Naive thymus-derived CD8-positive, alpha-beta T cell (primary cell): Measurements from ENCODE around the gene HSDL1. TPM values are rescaled to one million over a fixed set of nuclear protein-coding genes. Genes with fewer than 3 reads are reported as not detected.

Experiments
- ATAC-seq, 2 donors: fragments of 150-1000 bp; cut with Tn5 transposase in 1 of 2; sonication (Bioruptor Pico), chemical (Tn5 transposase) in 1 of 2; 1 replicate in 1 of 2; 2 replicates in 1 of 2; pipeline ENCODE4 v1.10.0; 2021; ENCODE audit warnings: mild to moderate bottlenecking in 2 of 2, moderate library complexity in 2 of 2
- POLR2A ChIA-PET: fragments of 350-600 bp; sonication (Branson Sonifier 250); formaldehyde crosslinking; loops from one replicate; lab custom pipeline; 2021; ENCODE audit warnings: antibody characterized with exemption; lab: Charles Lee
- DNase-seq, 10 donors: peaks; one replicate each; pipeline versions ENCODE4 v3.0.0 to v3.0.0-alpha.2; 2020 to 2022
- H3K27ac Mint-ChIP-seq, 10 donors: one replicate each; pipeline ENCODE4 v1.8.0; 2020 to 2022; ENCODE audit warnings: mild to moderate bottlenecking in 10 of 10, mixed read lengths in 10 of 10, moderate library complexity in 4 of 10, inconsistent platforms in 1 of 10
- H3K27me3 Mint-ChIP-seq, 5 donors: one replicate each; pipeline ENCODE4 v1.8.0; 2021 to 2022; ENCODE audit warnings: mixed read lengths in 5 of 5
- H3K36me3 Mint-ChIP-seq, 3 donors: one replicate each; pipeline ENCODE4 v1.8.0; 2020 to 2022; ENCODE audit warnings: mixed read lengths in 3 of 3, mild to moderate bottlenecking in 2 of 3, inconsistent platforms in 1 of 3
- H3K4me1 Mint-ChIP-seq, 4 donors: one replicate each; pipeline ENCODE4 v1.8.0; 2021 to 2022; ENCODE audit warnings: mixed read lengths in 4 of 4
- H3K4me3 Mint-ChIP-seq, 10 donors: one replicate each; pipeline ENCODE4 v1.8.0; 2020 to 2022; ENCODE audit warnings: mild to moderate bottlenecking in 10 of 10, mixed read lengths in 10 of 10, moderate library complexity in 6 of 10, inconsistent platforms in 1 of 10
- H3K9me3 Mint-ChIP-seq, 9 donors: one replicate each; pipeline ENCODE4 v1.8.0; 2020 to 2022; ENCODE audit warnings: mixed read lengths in 9 of 9, mild to moderate bottlenecking in 3 of 9, inconsistent platforms in 1 of 9, moderate library complexity in 1 of 9
- polyA plus RNA-seq, 3 donors: library from polyadenylated mRNA; unstranded; fragments of 300-500 nt; fragmentation: Illumina TruSeq; gene quantifications; one replicate each; pipeline ENCODE4 v1.2.3, GENCODE V29; 2021
- total RNA-seq, 8 experiments: library from RNA in 2 of 8; stranded (reverse) in 2 of 8; gene quantifications; one replicate each; pipeline ENCODE4 v1.2.3 and lab custom pipeline; 2021 to 2026

HSDL1 gene
- total RNA-seq (10 to 100 TPM; 23.6 to 24.8 TPM), polyA plus RNA-seq (10 to 100 TPM in 2 of 3 donors, 1 to 10 TPM in 1; 8.4 to 14.7 (median 14.2) TPM), total RNA-seq (lab: John Stamatoyannopoulos, UW) (18.5 to 54.0 (median 27.1) reads per million in 6 experiments)

DNA sequence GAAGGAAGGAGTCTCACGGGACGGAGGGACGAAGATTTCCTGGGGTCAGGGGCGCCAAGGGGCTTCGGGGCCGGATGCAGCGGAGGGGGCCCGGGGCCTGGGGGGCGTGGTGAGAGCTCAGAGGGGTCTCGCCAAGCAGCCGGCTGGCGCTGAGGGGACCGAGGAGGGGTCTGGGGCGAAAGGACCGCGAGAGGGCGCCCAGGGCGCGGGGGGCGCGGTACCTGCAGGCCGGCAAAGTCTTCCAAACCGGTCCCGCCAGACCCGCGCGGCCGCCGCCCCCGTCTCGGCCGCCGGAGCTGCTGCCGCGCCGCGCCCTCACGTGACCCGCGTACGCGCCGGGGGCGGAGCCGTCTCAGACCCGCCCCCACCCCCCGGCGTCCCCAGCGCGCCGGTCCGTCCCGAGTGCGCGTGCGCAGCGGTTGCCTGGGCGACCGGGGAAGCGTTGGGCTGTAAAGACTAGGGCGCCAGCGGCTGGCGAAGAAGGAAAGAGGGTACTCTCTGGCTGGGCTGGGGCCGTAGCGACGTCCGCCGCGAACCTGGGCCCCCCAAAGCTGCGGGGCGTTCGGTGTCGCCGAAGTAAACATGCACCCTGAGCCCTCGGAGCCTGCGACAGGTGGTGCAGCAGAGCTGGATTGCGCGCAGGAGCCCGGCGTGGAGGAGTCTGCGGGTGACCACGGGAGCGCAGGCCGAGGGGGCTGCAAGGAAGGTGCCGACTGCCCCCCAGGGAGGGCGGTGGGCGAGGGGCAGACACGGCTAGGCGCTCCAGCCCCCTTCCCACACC lies at the start of gene HSDL1, which contains the start of gene DNAAF1:
Gene HSDL1, minus strand, starts transcription at position 319 of the 781 bp plus-strand sequence. CDS start 13,856 bp downstream, outside the sequence.
Gene DNAAF1, plus strand, starts transcription at position 450 of the 781 bp plus-strand sequence. Its CDS starts 133 bp downstream, at position 583.
- ATAC-seq = peak; percentile 81
- Mint-ChIP-seq H3K9me3 (no peaks in the 10 kb centered on the region), H3K4me3 (peak within 1 kb of the TSS; percentile 90 to 99 (median 96)), H3K27me3 (peaks cover 0 to 3% (median 0%) of the 10 kb centered on the region in 5 donors), H3K27ac (peak within 1 kb of the TSS; percentile 75 to 97 (median 93)), H3K4me1 (peaks cover 15 to 32% (median 25%) of the 10 kb centered on the region in 4 donors), H3K36me3 (no peaks in the 10 kb centered on the region)
- POLR2A ChIA-PET = interaction anchor here (0.9 to 1.5 kb wide), 5 partner anchors 13 to 56 kb away, joined by 3 to 40 read pairs (median 3); partner anchors contain the start of genes MBTPS1 and TAF1C
- peak; percentile 90 to 99 (median 95) for DNase-seq

DNA sequence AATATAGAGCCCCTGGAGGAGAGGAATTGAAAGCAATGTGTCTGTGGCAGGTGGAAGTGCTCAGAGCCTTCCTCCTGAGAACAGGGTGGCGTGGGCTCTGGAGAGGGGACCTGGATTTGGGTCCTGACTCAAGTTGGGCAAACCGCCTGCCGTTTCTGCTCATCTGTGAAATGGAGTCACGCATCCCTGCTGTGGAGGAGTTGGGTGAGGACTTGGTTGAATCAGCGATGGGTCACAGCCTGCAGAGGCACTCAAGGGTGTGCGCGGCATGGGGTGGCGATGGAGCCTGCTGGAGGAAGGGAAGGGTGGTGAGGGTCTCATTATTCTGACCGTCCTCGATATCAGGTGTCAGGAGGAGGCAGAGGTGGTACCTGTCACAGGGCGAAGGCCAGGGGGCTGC lies 49.0 kb upstream of the HSDL1 start:
- H3K4me3 Mint-ChIP-seq = peak overlapping the region; percentile 65 to 88 (median 75)
- peaks cover 16 to 28% (median 20%) of the 10 kb centered on the region in 4 donors for H3K4me1 Mint-ChIP-seq
- ATAC-seq (peak; percentile 11 to 33), DNase-seq (no peak)
- no peaks in the 10 kb centered on the region for H3K36me3 Mint-ChIP-seq
- no peaks in the 10 kb centered on the region for H3K27me3 Mint-ChIP-seq
- no peaks in the 10 kb centered on the region for H3K9me3 Mint-ChIP-seq
- peak overlapping the region; percentile 80 to 95 (median 90) for H3K27ac Mint-ChIP-seq
- POLR2A ChIA-PET = interaction anchor here (1.2 to 1.4 kb wide), 2 partner anchors 9 to 77 kb away, joined by 3 to 4 read pairs; partner anchors contain the start of gene MBTPS1

DNA sequence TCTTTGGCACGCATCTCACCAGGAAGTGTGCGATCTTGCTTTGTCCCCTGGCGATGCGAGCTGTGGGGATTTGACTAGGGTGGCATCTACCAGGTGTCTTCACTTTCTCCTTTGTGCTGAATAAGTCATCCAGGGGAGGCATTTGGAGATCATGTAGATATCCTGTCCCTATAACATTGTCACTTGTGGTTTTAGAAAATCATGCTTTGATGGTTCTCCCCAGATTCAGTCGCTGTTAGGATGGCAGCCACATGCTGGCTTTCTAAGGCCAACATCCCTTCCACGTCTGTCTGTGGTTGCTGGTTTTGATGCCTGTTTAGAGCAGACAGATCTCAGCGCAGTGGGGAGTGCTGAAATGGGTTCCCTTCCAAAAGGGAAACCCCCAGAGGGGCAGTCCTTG lies 48.5 kb upstream of the HSDL1 start:
- Mint-ChIP-seq H3K27me3 (no peaks in the 10 kb centered on the region), H3K36me3 (no peaks in the 10 kb centered on the region), H3K27ac (peak overlapping the region; percentile 80 to 95 (median 90)), H3K9me3 (no peaks in the 10 kb centered on the region), H3K4me3 (peak overlapping the region; percentile 65 to 88 (median 75)), H3K4me1 (peaks cover 16 to 28% (median 20%) of the 10 kb centered on the region in 4 donors)
- DNase-seq (peak in 6 of 10 donors; percentile 16 to 35 (median 22)), ATAC-seq (peak; percentile 58 to 72)
- POLR2A ChIA-PET = no interaction called here

DNA sequence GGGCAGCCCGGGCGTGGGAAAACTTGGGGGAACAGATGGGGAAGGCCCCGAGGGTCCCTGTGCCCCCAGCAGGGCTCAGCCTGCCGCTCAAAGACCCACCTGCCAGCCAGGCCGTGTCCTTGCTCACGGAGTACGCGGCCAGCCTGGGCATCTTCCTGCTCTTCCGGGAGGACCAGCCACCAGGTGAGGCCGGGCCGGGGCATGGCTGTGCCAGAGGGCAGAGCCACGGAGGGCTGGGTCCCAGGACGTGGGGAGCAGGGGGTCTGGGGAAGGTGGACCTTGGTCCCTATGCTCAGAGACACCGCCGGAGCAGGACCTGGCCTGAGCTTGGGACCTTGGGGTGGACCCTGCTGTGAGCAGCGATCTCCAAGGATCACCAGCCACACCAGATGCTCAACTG lies 46.5 kb upstream of the HSDL1 start:
- ATAC-seq (no peak), DNase-seq (no peak)
- Mint-ChIP-seq H3K4me1 (peaks cover 19 to 24% (median 22%) of the 10 kb centered on the region in 4 donors), H3K36me3 (no peaks in the 10 kb centered on the region), H3K4me3 (no peak overlapping the region), H3K27me3 (no peaks in the 10 kb centered on the region), H3K27ac (no peak overlapping the region), H3K9me3 (no peaks in the 10 kb centered on the region)
- POLR2A ChIA-PET = no interaction called here

DNA sequence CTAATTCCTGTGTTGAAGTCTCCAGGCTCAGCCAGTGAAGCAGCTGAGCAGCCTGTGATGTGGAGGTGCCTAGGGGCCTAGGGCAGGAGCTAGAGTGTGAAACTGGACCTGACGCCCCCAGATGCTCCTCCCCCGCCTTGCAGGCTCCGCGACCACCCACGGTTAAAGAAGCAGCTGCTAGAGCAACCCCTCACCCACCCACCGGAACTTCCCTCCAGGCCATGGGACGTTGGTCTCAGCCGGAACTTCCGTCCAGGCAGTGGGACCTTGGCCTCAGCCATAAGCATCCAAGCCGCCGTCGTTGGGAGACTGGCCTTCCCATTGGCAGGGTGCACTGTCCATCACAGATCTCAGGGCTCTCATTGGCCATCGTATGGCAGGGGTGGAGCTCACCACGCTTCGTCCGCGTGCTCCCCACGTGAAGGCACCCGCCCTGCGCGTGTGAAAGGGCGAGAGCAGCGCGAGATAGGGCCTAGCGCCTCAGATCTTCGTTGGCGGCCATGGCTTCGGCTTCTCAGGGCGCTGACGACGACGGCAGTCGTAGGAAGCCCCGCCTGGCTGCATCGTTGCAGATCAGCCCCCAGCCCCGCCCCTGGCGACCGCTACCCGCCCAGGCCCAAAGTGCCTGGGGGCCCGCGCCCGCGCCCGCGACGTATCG lies 45.9 kb upstream of the HSDL1 start, which contains the start of gene ADAD2:
Gene ADAD2, plus strand, starts transcription at position 427 of the 658 bp plus-strand sequence. Its CDS starts 74 bp downstream, at position 501.
- DNase-seq (no peak), ATAC-seq (no peak)
- POLR2A ChIA-PET = no interaction called here
- no peaks in the 10 kb centered on the region for H3K9me3 Mint-ChIP-seq
- H3K4me1 Mint-ChIP-seq = peaks cover 20 to 27% (median 23%) of the 10 kb centered on the region in 4 donors
- no peak within 1 kb of the TSS for H3K4me3 Mint-ChIP-seq
- no peaks in the 10 kb centered on the region for H3K27me3 Mint-ChIP-seq
- H3K27ac Mint-ChIP-seq = peak within 1 kb of the TSS in 2 of 10 donors; percentile 40 to 43
- H3K36me3 Mint-ChIP-seq = no peaks in the 10 kb centered on the region

DNA sequence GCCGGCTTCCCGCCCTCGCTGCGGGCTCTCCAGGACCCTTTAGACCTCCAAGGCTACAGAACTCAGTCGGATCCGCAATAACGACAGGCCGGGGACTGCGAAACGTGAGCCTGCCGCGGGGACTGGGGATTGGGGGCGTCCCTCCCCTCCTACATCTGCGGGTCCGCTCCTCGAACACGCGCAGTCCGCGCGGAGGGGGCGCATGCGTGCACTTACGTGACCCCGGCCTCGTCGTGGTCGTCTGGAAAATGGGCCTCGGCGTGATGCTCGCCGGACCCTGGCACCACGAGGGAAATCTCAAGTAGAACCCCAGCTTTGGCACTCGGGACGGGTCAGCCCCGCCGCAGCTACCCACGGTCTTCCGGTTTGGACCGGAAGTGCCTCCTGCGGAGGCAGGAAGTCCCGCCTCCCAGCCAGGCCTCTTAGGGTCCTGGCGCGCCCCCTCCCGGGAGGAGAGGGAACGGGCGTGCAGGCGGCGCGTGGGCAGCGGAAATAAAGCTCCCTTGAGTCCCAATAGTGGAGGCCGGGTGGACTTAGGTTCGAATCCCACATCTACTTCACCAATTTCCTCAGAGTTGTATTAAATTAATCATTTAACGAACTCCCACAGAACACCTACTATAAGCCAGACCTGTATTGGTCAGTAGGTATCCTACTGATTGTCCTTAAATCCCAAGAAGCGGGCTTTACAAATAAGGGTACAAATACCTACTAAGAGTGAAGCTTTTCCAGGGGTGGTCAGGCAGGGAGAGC lies 41.9 kb upstream of the HSDL1 start, which contains the start of gene TAF1C:
Gene TAF1C, minus strand, starts transcription at position 373 of the 753 bp plus-strand sequence. CDS start 2,069 bp downstream, outside the sequence.
- Mint-ChIP-seq H3K4me1 (peaks cover 17 to 27% (median 24%) of the 10 kb centered on the region in 4 donors), H3K27me3 (no peaks in the 10 kb centered on the region), H3K9me3 (no peaks in the 10 kb centered on the region), H3K27ac (peak within 1 kb of the TSS; percentile 77 to 97 (median 95)), H3K36me3 (peaks cover 0 to 15% (median 8%) of the 10 kb centered on the region in 3 donors), H3K4me3 (peak within 1 kb of the TSS; percentile 85 to 95 (median 92))
- peak; percentile 77 to 93 (median 88) for DNase-seq
- peak; percentile 91 to 92 for ATAC-seq
- POLR2A ChIA-PET = interaction anchor here (0.5 to 2.3 kb wide), 8 partner anchors 9 to 362 kb away, joined by 3 to 15 read pairs (median 4); partner anchors contain the start of genes DNAAF1, HSDL1 and MBTPS1

DNA sequence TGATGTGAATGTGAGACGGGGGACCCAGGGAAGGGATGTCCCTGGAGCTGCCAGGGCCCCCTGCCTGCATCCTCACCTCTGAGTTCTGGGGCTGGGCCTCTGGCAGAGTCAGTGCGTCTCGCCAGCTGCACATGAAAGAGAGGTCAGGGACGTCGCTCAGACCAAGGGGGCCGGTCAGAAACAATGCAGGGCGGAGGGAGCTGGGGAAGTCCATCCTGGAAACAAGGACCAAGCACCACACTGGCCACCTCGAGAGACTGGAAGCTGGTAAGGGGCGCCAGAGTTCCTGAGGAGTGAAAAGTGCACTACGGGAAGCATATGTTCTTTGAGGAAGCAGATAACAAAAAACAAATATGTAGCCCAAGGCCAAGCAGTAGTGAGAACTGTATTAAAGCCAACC lies 39.8 kb upstream of the HSDL1 start:
- DNase-seq = no peak
- POLR2A ChIA-PET = no interaction called here
- Mint-ChIP-seq H3K27ac (peak overlapping the region in 4 of 10 donors; percentile 41 to 81 (median 68)), H3K9me3 (no peaks in the 10 kb centered on the region), H3K27me3 (no peaks in the 10 kb centered on the region), H3K4me3 (peak overlapping the region; percentile 79 to 95 (median 92)), H3K36me3 (peaks cover 0 to 30% (median 8%) of the 10 kb centered on the region in 3 donors), H3K4me1 (peaks cover 17 to 27% (median 24%) of the 10 kb centered on the region in 4 donors)
- ATAC-seq = no peak

DNA sequence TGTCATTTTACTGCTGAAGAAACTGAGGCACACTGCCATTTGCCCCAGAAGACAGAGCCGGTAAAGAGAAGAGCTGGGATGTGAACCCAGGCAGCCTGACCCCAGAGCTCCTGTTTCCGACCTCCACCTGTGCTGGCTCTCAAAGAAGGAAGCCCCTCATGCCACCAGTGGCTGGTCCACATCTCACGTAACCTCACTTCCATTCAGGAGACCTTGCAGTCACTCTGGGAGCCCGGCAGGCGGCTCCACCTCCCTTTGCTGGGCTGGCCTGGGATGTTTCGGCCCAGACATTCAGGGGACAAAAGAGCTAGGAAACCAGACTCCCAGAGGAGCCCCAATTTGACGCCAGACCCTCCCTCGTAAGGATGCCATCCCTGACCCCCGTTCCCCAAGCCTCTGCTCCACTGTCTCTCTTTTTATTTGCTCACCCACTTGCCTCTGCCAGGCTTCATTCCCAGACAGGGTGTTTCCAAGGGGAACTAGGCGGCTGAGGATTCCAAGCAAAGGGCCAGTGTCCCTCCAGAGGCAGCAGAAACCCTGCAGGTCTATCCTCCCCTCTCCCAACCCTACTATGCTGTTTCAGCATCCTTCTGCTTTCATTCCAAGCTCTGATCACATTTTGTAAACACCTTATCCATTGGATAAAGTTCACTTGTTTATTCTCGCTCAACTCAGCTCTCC lies 39.1 kb upstream of the HSDL1 start:
- Mint-ChIP-seq H3K36me3 (peaks cover 0 to 30% (median 8%) of the 10 kb centered on the region in 3 donors), H3K4me3 (peak overlapping the region in 3 of 10 donors; percentile 26 to 91 (median 60))
- POLR2A ChIA-PET = no interaction called here

DNA sequence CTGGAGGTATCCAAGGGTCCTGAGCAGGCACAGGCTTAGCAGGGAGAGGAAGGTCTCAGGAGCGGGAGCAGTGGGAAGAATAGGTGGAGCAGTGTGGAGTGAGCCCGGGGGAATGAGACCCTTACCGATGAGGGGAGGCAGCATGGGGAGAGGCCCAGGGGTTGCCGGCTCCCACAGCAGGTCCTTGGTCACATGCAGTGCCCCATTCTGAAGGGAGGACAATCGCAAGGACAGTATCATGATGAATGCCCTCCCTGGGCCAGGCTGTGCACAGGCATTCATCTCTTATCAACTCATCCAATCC lies 38.5 kb upstream of the HSDL1 start:
- peaks cover 17 to 27% (median 24%) of the 10 kb centered on the region in 4 donors for H3K4me1 Mint-ChIP-seq
- H3K27ac Mint-ChIP-seq = peak overlapping the region in 2 of 10 donors; percentile 15 to 31
- H3K4me3 Mint-ChIP-seq = peak overlapping the region in 1 of 10 donors; percentile 68
- H3K36me3 Mint-ChIP-seq = peaks cover 0 to 33% (median 8%) of the 10 kb centered on the region in 3 donors
- POLR2A ChIA-PET = no interaction called here
- H3K9me3 Mint-ChIP-seq = no peaks in the 10 kb centered on the region
- ATAC-seq (no peak), DNase-seq (no peak)
- no peaks in the 10 kb centered on the region for H3K27me3 Mint-ChIP-seq

More for the DNA sequence above, 39.1 kb upstream of the HSDL1 start:
- Mint-ChIP-seq H3K27me3 (no peaks in the 10 kb centered on the region), H3K9me3 (no peaks in the 10 kb centered on the region), H3K4me1 (peaks cover 17 to 27% (median 24%) of the 10 kb centered on the region in 4 donors), H3K27ac (peak overlapping the region in 3 of 10 donors; percentile 31 to 75 (median 51))
- ATAC-seq (no peak), DNase-seq (no peak)

DNA sequence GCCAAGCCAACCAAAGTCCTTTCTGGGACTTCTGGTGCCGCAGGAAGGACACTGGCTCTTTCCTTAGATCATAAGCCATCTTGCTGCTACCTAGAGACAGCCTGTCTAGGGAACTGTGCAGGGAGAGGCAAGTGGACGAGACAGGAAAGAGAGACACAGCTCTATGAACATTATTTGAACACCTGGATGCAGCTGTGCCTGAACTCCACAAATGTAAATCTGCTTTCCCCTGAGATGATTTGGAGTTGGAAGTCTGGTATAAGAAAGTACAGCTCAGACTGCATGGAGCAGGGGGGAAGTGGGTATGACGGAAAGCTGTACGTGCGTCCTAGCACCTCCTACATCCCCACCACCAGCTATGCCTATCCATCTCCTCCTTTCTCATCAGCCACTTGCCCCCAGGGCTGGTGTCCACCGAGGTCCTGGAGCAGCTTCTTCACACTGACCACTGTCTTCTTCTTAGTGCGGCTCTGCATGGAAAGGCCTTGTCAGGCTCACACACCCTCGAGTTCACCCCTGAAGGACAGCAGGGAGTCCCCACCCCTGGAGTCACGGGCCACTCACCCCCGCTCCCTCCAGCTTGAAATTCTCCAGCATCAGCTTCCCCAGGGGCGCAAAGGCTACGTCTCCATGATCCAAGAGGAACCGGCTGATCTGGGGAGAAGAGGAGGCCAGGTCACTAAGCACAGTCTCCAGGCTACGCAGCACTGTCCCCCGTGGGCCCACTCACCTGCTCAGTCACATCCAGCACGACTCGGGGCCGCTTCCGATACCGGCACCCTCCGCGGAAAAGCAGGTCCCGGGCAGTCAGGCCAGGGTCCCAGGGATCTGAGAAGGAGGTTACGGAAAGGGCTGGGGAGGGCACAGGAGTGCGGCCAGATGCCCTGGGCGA lies 37.9 kb upstream of the HSDL1 start:
- Mint-ChIP-seq H3K27ac (peak overlapping the region in 1 of 10 donors; percentile 57), H3K27me3 (no peaks in the 10 kb centered on the region), H3K9me3 (no peaks in the 10 kb centered on the region), H3K4me3 (peak overlapping the region in 1 of 10 donors; percentile 68), H3K4me1 (peaks cover 17 to 27% (median 24%) of the 10 kb centered on the region in 4 donors), H3K36me3 (peaks cover 0 to 38% (median 8%) of the 10 kb centered on the region in 3 donors)
- DNase-seq (no peak), ATAC-seq (no peak)
- POLR2A ChIA-PET = no interaction called here
